Prostate gland (tissue), 2 donors: ENCODE measurements around the gene FJX1. TPM values are rescaled to one million over a fixed set of nuclear protein-coding genes. Genes with fewer than 3 reads are reported as not detected.

ENCODE experiments used
- DNase-seq: peaks from one replicate; pipeline ENCODE4 v3.0.0-alpha.2; 2019; ENCODE audit warnings: low spot score
- H3K27ac ChIP-seq, 2 donors: fragments of 200-600 bp; sonication (generic); 2 replicates each; pipeline ENCODE4 v1.5.1; 2017 to 2019
- H3K27me3 ChIP-seq: fragments of 200-600 bp; sonication (generic); replicated peaks from 2 replicates; pipeline ENCODE4 v1.5.1; 2019; ENCODE audit not compliant: insufficient read depth
- H3K36me3 ChIP-seq, 2 donors: fragments of 200-600 bp; sonication (generic); 1 replicate in 1 of 2; 2 replicates in 1 of 2; pipeline versions ENCODE4 v1.5.1 to v1.8.1; 2017 to 2019
- H3K4me1 ChIP-seq: fragments of 200-600 bp; sonication (generic); replicated peaks from 2 replicates; pipeline ENCODE4 v1.5.1; 2019
- H3K4me3 ChIP-seq, 2 donors: fragments of 200-600 bp; sonication (generic); 2 replicates each; pipeline ENCODE4 v1.5.1; 2017 to 2019
- H3K9me3 ChIP-seq: fragments of 200-600 bp; sonication (generic); 2 replicates; pipeline ENCODE4 v1.5.1; 2017
- CTCF ChIP-seq, 4 experiments: fragments of 200-600 bp in 2 of 4; fragments of 450-650 bp in 2 of 4; sonication (generic) in 2 of 4; IDR thresholded peaks; 1 replicate in 3 of 4; 2 replicates in 1 of 4; pipeline ENCODE4 v1.5.1; 2016 to 2019; ENCODE audit warnings: antibody characterized with exemption in 4 of 4, mild to moderate bottlenecking in 2 of 4, moderate library complexity in 2 of 4
- POLR2A ChIP-seq: fragments of 450-650 bp; IDR thresholded peaks from one replicate; pipeline ENCODE4 v1.6.1; 2016; ENCODE audit warnings: antibody characterized with exemption, mild to moderate bottlenecking
- POLR2AphosphoS5 ChIP-seq: sonication (generic); formaldehyde crosslinking; IDR thresholded peaks from one replicate; pipeline ENCODE4 v1.6.1; 2017; ENCODE audit warnings: antibody characterized with exemption
- WGBS: methylation state at CpG from one replicate; pipeline ENCODE4 v1.1.5; 2018; 5-methylcytosine and 5-hydroxymethylcytosine counted together
- intact Hi-C: fragments of 100-400 bp; cut with DNase I; formaldehyde crosslinking; loops from one replicate; pipeline ENCODE4 v1.14.2; 2022
- total RNA-seq, 2 donors: library from RNA; depleted of rRNA; stranded (reverse); fragments of >200 nt; gene quantifications; one replicate each; pipeline ENCODE4 v1.1.0, GENCODE V29; 2016

Gene FJX1
- total RNA-seq, 2 donors from 2014 or later: 10.8 to 13.7 TPM

- no peaks in the 10 kb centered on the region for H3K27me3 ChIP-seq
- H3K4me1 ChIP-seq: peaks cover 21% of the 10 kb centered on the region
- no peaks in the 10 kb centered on the region for H3K36me3 ChIP-seq
- no peak overlapping the region for H3K4me3 ChIP-seq
- intact Hi-C loops: no loop called here
- WGBS: 22% methylated on average over 2 of the region's 2 CpGs
- DNase-seq: no peak
- TF ChIP-seq POLR2AphosphoS5: peak; percentile 24
- TF ChIP-seq POLR2A: no peak
- TF ChIP-seq CTCF (IDR thresholded peaks at IDR 0.05): no peak
- H3K9me3 ChIP-seq: no peaks in the 10 kb centered on the region
- peak overlapping the region in 1 of 2 donors; percentile 7 for H3K27ac ChIP-seq
Measured at GRCh38 chr11:35621620-35622019, 3.4 kb downstream of the FJX1 start.

- Histone ChIP-seq H3K4me3 (no peak overlapping the region), H3K9me3 (no peaks in the 10 kb centered on the region), H3K36me3 (no peaks in the 10 kb centered on the region), H3K4me1 (peaks cover 21% of the 10 kb centered on the region), H3K27ac (no peak overlapping the region), H3K27me3 (no peaks in the 10 kb centered on the region)
- WGBS: 22% methylated on average over 3 of the region's 3 CpGs
- intact Hi-C loops: no loop called here
- peak; percentile 53 for DNase-seq
- TF ChIP-seq CTCF (IDR thresholded peaks at IDR 0.05): no peak
- no peak for TF ChIP-seq POLR2A
- TF ChIP-seq POLR2AphosphoS5: no peak
Measured at GRCh38 chr11:35622070-35622469, 3.8 kb downstream of the FJX1 start.

DNA sequence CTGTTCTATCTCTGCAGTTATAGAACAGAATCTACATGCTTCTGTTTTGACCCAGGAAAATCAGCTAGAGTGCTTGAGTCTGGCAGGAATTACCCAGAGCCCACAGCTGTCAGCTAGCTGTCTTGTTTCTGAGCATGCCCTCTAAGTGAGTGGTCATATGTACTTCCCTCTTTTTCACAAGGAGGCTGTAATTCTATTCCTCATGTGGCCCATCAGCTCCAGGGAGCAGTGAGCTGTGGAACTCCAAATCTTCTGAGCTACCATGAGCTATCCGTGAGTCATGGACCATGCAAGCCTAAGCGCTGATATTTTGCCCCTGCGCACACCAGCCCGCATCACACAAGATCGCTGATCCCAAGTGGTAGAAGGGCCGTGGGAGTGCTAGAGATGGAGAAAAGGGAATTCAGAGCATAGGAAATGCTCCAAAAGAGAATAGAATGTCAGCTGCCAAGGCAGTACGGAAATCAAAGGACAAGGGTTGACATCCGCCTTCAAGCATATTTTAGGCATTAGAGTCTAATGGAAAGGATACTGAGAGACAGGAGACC, 5.4 kb downstream of the FJX1 start:
- intact Hi-C loops: no loop called here
- Histone ChIP-seq H3K4me1 (peaks cover 21% of the 10 kb centered on the region), H3K36me3 (no peaks in the 10 kb centered on the region), H3K4me3 (no peak overlapping the region), H3K9me3 (no peaks in the 10 kb centered on the region), H3K27me3 (no peaks in the 10 kb centered on the region), H3K27ac (no peak overlapping the region)
- TF ChIP-seq POLR2A (no peak), CTCF (IDR thresholded peaks at IDR 0.05) (no peak), POLR2AphosphoS5 (no peak)
- DNase-seq: no peak
- WGBS: 90% methylated on average over 8 of the region's 8 CpGs

DNA sequence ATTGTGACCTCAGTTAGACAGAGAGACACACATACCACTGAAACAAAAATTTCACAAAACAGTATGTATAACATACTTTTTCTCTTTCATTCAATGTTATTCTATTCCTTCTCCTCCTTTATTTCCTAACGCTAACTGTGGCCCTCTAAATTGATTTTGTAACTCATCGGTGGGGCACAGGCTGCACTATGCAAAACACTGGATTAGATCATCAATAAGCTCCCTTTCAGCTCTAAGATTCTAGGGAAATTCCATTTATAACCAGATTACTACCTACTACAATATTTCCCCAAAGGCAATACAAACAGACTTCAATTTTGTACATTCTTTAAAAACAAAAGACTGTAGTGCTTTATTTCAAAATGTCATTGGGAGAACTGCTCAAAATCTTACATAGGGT, 6.1 kb downstream of the FJX1 start:
- TF ChIP-seq POLR2AphosphoS5 (no peak), POLR2A (no peak), CTCF (IDR thresholded peaks at IDR 0.05) (no peak)
- Histone ChIP-seq H3K9me3 (no peaks in the 10 kb centered on the region), H3K27ac (no peak overlapping the region), H3K4me3 (no peak overlapping the region), H3K36me3 (no peaks in the 10 kb centered on the region), H3K27me3 (no peaks in the 10 kb centered on the region), H3K4me1 (peaks cover 15% of the 10 kb centered on the region)
- intact Hi-C loops: no loop called here
- DNase-seq: no peak
- WGBS: 84% methylated on average over 2 of the region's 2 CpGs

DNA sequence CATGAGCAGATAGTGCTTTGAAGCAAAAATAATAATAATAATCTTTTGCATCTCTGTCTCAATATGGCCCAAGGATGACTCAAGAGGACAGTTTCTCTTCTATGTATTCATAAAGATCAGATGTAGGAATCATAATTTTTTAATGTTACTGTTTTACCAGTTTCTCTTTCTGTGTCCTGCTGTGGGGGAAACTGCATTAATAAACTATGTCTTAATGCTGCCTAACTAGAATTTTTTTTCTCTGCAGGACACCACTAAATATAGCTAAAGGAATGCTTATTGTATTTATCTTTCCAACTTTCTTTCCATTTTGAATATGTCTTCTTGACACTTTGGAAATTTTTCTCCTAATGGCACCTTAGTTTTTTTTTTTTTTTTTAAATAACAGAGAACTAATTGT, 6.5 kb downstream of the FJX1 start:
- Histone ChIP-seq H3K36me3 (no peaks in the 10 kb centered on the region), H3K9me3 (no peaks in the 10 kb centered on the region), H3K27me3 (no peaks in the 10 kb centered on the region), H3K4me1 (peaks cover 11% of the 10 kb centered on the region), H3K27ac (no peak overlapping the region), H3K4me3 (no peak overlapping the region)
- TF ChIP-seq POLR2A (no peak), POLR2AphosphoS5 (no peak), CTCF (IDR thresholded peaks at IDR 0.05) (no peak)
- no peak for DNase-seq
- intact Hi-C loops: no loop called here
